Stimulated activated naive CD4-positive, alpha-beta T cell treated with Interleukin-2 at 50 U/mL for 16 hours (primary cell): ENCODE results near the gene PRKAR2A.
A peak's percentile ranks its signal among the peaks of the same experiment; 100 is the strongest.
"Not testable (repeated sequence)": the region's sequence is repeated elsewhere in the genome, so short reads cannot be mapped to it uniquely, and the experiment has no call there.

Source experiments
- DNase-seq: peaks from one replicate; lab custom pipeline; 2025; lab: John Stamatoyannopoulos, UW

PRKAR2A gene

GRCh38 chr3:48778565-48778964 lies 69.1 kb downstream of the PRKAR2A start:
- DNase-seq: not testable (repeated sequence)

DNA sequence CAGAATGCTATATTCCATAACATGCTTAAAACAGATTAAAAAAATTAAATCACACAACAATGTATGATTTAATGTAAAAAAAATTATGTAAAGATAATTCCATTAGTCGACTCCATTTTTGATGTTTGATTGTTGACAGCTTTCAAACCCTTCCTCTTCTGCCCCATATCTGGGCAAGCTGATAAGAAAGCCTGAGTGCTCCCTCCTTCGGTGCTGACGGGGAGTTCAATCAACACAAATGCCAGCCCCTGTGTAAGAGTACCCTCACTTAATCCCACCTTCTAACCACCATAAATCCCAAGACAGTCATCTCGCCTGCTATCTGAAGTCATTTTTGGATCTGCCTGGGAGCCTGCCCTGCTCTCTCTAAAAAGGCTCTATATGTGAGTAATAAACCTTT lies 70.8 kb downstream of the PRKAR2A start:
- no peak for DNase-seq

DNA sequence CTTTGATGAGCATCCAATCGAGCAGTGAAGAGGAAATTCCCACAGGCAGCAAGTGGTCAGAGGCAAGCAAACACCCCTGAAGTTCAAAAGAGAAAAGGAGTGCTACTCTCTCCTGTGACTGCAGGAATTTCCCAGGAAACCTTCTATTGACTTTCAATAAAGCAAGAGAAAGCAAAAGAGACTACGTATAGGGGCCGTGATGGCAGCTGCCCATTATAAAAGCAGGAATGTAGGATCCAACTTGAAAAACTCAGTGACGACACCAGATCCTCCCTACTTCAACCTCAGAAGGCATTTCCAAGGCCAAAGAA lies 77.5 kb downstream of the PRKAR2A start:
- no peak for DNase-seq

DNA sequence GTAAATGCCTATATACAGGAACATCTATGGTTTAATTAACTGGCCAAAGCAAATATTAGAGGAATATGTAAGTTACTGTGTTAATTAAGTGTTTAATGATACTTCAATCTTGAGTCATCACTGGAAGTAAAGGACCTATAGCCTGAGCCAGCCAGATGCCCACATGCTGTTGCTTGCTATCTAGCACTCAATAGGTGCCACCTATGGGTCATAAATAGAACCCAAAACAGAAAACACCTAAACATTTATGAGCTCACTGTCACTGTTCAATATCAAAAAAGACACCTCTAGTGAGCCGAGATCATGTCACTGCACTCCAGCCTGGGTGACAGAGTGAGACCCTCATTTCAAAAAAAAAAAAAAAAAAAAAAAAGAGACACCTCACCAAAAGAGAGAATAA lies 82.3 kb downstream of the PRKAR2A start:
- DNase-seq: no peak

GRCh38 chr3:48762816-48763215 lies 84.9 kb downstream of the PRKAR2A start:
- no peak for DNase-seq

DNA sequence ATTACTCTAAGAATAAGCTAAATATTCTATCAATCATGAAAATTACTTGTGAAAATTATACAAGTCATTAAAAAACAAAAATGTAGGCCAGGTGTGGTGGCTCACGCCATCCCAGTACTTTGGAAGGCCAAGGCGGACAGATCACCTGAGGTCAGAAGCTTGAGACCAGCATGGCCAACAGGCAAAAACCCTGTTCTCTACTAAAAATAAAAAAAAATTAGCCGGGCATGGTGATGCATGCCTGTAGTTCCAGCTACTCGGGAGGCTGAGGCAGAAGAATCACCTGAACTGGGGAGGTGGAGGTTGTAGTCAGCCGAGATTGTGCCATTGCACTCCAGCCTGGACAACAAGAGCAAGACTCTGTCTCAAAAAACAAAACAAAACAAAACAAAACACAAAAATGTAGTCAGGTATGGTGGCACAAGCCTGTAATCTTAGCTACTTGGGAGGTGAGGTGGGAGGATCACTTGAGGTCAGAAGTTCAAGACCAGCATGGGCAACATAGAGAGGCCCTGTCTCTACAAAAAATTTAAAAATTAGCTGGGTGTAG lies 87.6 kb downstream of the PRKAR2A start:
- DNase-seq: not testable (repeated sequence)

- not testable (repeated sequence) for DNase-seq
Observed at GRCh38 chr3:48759531-48759930, 88.1 kb downstream of the PRKAR2A start.

- no peak for DNase-seq
Observed at GRCh38 chr3:48759071-48759470, 88.6 kb downstream of the PRKAR2A start.

- no peak for DNase-seq
Observed at GRCh38 chr3:48756640-48757039, 91.0 kb downstream of the PRKAR2A start.

- DNase-seq: no peak
Observed at GRCh38 chr3:48750856-48751255, 96.8 kb downstream of the PRKAR2A start.

- DNase-seq: no peak
Observed at GRCh38 chr3:48748754-48749153, 98.9 kb downstream of the PRKAR2A start.

DNA sequence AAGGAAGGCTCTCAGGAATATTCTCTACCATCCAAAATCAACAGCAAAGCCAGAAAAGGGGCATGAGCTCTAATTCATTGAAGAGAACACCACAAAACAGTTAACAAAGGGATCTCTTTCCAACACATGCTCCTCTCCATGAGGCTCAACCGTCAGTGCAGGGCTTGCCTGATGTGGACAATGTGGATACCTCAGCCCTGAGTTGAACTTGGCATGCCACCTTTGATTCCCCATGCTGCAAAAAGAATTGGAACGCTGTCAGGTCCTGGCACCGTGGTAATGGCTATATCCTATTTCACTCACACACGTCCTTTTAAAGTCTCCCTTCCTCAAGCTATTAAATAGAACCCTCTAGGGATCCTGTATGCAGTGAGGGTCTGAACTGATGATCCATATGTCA lies 100.0 kb downstream of the PRKAR2A start:
- DNase-seq: no peak

DNA sequence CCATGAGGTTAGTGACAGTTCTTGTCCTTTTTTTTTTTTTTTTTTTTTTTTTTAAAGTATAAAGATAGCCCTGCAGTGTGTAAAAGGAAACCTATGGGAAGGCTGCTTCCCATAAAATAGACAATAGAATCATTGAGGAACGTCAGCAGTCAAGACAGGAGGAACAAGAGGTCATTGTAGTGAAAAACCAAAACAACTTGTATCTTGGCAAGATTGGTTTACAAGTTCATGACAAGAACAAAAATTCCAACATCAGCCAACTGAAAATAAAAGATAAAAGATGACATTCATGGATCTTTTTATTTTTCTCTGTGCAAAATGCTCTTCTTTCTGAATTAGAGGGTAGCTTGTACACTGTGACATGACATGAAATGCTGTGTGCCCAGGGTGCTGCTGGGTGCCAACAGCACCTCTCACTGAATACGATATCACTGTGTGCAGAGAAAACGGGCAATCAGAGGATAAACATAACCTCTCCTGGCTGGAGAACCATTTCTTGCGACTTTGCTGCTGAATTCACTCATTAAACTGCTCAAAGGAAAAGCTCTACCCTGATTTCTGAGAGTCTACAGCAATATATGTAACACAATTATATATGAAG lies 100.6 kb downstream of the PRKAR2A start:
- DNase-seq: no peak

GRCh38 chr3:48743773-48744172 lies 103.9 kb downstream of the PRKAR2A start:
- DNase-seq: no peak

GRCh38 chr3:48741226-48741625 lies 106.4 kb downstream of the PRKAR2A start:
- not testable (repeated sequence) for DNase-seq

- peak; percentile 30 for DNase-seq
Observed at GRCh38 chr3:48739955-48740823, 107.5 kb downstream of the PRKAR2A start.

- DNase-seq: no peak
Observed at GRCh38 chr3:48739617-48739954, 108.1 kb downstream of the PRKAR2A start.

GRCh38 chr3:48738926-48739616 lies 108.6 kb downstream of the PRKAR2A start:
- no peak for DNase-seq

DNA sequence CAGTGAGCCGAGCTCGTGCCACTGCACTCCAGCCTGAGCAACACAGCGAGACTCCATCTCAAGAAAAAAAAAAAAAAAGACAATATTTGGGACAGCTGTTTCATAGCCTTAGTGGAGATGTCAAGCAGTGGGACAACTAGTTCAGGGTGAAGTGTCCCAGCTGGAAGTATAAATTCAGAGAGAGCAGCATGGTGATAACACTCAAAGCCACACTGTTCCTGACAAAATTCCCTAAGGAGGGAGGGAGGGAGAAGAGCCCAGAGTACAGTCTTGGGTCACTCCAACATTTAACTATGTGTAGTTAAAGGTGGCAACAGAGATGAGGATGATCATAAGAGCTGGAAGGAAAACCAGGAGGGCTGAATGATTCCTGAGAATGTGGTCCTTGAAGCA lies 109.5 kb downstream of the PRKAR2A start:
- DNase-seq: no peak

DNA sequence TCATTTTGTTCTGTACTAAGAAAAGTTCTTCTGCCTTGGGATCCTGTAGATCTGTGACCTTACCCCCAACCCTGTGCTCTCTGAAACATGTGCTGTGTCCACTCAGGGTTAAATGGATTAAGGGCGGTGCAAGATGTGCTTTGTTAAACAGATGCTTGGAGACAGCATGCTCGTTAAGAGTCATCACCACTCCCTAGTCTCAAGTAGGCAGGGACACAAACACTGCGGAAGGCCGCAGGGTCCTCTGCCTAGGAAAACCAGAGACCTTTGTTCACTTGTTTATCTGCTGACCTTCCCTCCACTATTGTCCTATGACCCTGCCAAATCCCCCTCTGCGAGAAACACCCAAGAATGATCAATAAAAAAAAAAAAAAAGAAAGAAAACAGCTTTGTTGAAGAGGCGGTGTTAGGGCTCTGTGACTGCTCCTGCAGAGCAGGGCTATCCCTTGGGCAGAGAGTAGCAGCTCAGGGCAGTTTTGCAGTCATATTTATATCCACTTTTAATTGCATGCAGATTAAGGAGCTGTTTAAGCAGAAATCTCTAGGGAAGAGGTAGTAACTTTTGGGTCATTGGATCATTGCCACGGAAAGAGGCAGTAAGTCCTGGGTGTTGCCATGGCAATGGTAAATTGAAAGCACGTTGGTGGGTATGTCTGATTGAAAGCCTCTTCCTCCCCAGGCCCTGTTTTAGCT lies 112.5 kb downstream of the PRKAR2A start:
- not testable (repeated sequence) for DNase-seq

- DNase-seq: not testable (repeated sequence)
Observed at GRCh38 chr3:48734541-48734940, 113.1 kb downstream of the PRKAR2A start.
